Gastroesophageal sphincter (tissue), 3 donors: ENCODE results near the gene PCMT1.

Source experiments
- CTCF ChIP-seq, 4 experiments: fragments of 200-600 bp in 2 of 4; fragments of 450-650 bp in 2 of 4; sonication (generic) in 1 of 4; IDR thresholded peaks; one replicate each; pipeline ENCODE4 v1.5.1; 2017 to 2019; ENCODE audit warnings: antibody characterized with exemption in 4 of 4, mild to moderate bottlenecking in 2 of 4, moderate library complexity in 2 of 4
- POLR2A ChIP-seq, 2 donors: fragments of 450-650 bp; IDR thresholded peaks; one replicate each; pipeline ENCODE4 v1.6.1; 2017; ENCODE audit warnings: antibody characterized with exemption in 2 of 2, mild to moderate bottlenecking in 2 of 2, moderate library complexity in 1 of 2
- POLR2AphosphoS5 ChIP-seq: sonication (generic); formaldehyde crosslinking; IDR thresholded peaks from one replicate; pipeline ENCODE4 v1.6.1; 2017; ENCODE audit warnings: antibody characterized with exemption

GRCh38 chr6:149783551-149783950, 34.0 kb downstream of the PCMT1 start:
- TF ChIP-seq POLR2A (IDR thresholded peaks at IDR 0.05) (no peak), CTCF (IDR thresholded peaks at IDR 0.05) (no peak), POLR2AphosphoS5 (no peak)
